ENCODE results near the gene RFTN1. TPM values are rescaled to one million over a fixed set of nuclear protein-coding genes. Genes with fewer than 3 reads are reported as not detected.

The RFTN1 gene
- total and polyA plus RNA-seq, 2 of the 8 experiments (the other 6 are each of a cell fraction or from before 2014, with no cell fraction given), result 4.6 to 6.7 TPM

- WGBS, 2 experiments (ENCODE audit: extremely low coverage in 1 of 2, insufficient coverage in 1 of 2, insufficient read length in 1 of 2, insufficient replicate concordance in 2 of 2, low coverage in 1 of 2, low lambda C conversion rate in 2 of 2, missing lambda C conversion rate in 1 of 2), result 83% methylated on average over 2 of the region's 2 CpGs; no CpG with 5 or more reads in 1 of the 2 experiments
- no peak overlapping the region for H2BK5ac ChIP-seq (ENCODE audit: low read depth, low read length)
- no peak overlapping the region for H3K4ac ChIP-seq (replicated peaks; ENCODE audit: insufficient read length, low read depth, low read length)
- no peaks in the 10 kb centered on the region for H3K79me1 ChIP-seq (ENCODE audit: low read depth, low read length)
- ChIA-PET CTCF (ENCODE audit: partially characterized antibody) (interaction anchor here (1.2 to 2.2 kb wide), 3 partner anchors 69 to 94 kb away, joined by 3 to 5 read pairs (median 3); no protein-coding TSS in a partner anchor), POLR2A (ENCODE audit: partially characterized antibody) (no interaction called here)
- no peak overlapping the region for H4K5ac ChIP-seq (ENCODE audit: insufficient read length, low read depth, low read length)
- H3K9me3 ChIP-seq (ENCODE audit: insufficient read depth in 2 of 2, low read depth in 1 of 2, low read length in 1 of 2), result no peaks in the 10 kb centered on the region
- H2BK120ac ChIP-seq (replicated peaks; ENCODE audit: low read depth, low read length), result no peak overlapping the region
- no peak overlapping the region for H3K14ac ChIP-seq (ENCODE audit: insufficient read length)
- H3K36me3 ChIP-seq (ENCODE audit: control insufficient read depth in 2 of 4, insufficient read depth in 4 of 4, low read length in 3 of 4), result no peaks in the 10 kb centered on the region
- FAIRE-seq (no peak), DNase-seq (ENCODE audit: low read depth in 1 of 2, low spot score in 2 of 2) (no peak)
- no peaks in the 10 kb centered on the region for H3K23me2 ChIP-seq (ENCODE audit: low read depth, low read length)
- H4K20me1 ChIP-seq (replicated peaks in 1 of 2; ENCODE audit: control insufficient read depth in 1 of 2, insufficient read depth in 2 of 2, low read length in 2 of 2), result no peaks in the 10 kb centered on the region
- H2BK20ac ChIP-seq (ENCODE audit: low read length), result no peak overlapping the region
- H2AK5ac ChIP-seq (ENCODE audit: low read depth, low read length), result no peak overlapping the region
- no peak overlapping the region for H4K91ac ChIP-seq (replicated peaks; ENCODE audit: insufficient read length, low read length)
- no peak overlapping the region for H3K56ac ChIP-seq (replicated peaks; ENCODE audit: insufficient read length, low read depth, low read length)
- no peak overlapping the region for H3K27ac ChIP-seq (ENCODE audit: low read depth, low read length)
- H2BK12ac ChIP-seq (ENCODE audit: low read depth, low read length), result no peak overlapping the region
- H3K27me3 ChIP-seq (replicated peaks in 1 of 4; ENCODE audit: control insufficient read depth in 3 of 4, extremely low read depth in 1 of 4, insufficient read depth in 3 of 4, low read length in 3 of 4), result no peaks in the 10 kb centered on the region
- H3K4me1 ChIP-seq (replicated peaks in 1 of 4; ENCODE audit: control insufficient read depth in 3 of 4, insufficient read depth in 4 of 4, low read length in 3 of 4), result peaks cover 0 to 6% (median 1%) of the 10 kb centered on the region in 4 experiments; a peak in 2 of 7 replicates
- H3K79me2 ChIP-seq (ENCODE audit: control insufficient read depth in 1 of 2, insufficient read depth in 2 of 2, low read length in 2 of 2), result no peaks in the 10 kb centered on the region
- no peak overlapping the region for H3K23ac ChIP-seq (ENCODE audit: insufficient read length)
- no peak overlapping the region for H3K4me3 ChIP-seq (ENCODE audit: extremely low read depth in 1 of 4, insufficient read depth in 2 of 4, low read depth in 3 of 4, low read length in 4 of 4)
- H4K8ac ChIP-seq (ENCODE audit: extremely low read depth, insufficient read depth, low read length), result no peak overlapping the region
- no peak overlapping the region for H2BK15ac ChIP-seq (ENCODE audit: low read length)
- H3K18ac ChIP-seq (ENCODE audit: extremely low read depth, low read length), result no peak overlapping the region
- H3K9ac ChIP-seq (replicated peaks in 1 of 4; ENCODE audit: extremely low read depth in 1 of 4, low read depth in 3 of 4, low read length in 3 of 4), result no peak overlapping the region
- no peak overlapping the region for H2AFZ ChIP-seq (ENCODE audit: low read length)
- H3K4me2 ChIP-seq (ENCODE audit: insufficient read depth in 1 of 2, low read depth in 2 of 2, low read length in 2 of 2), result no peak overlapping the region
- TF ChIP-seq SUZ12 (IDR thresholded peaks at IDR 0.05; ENCODE audit: low read length) (no peak), TEAD4 (IDR thresholded peaks at IDR 0.05; ENCODE audit: low read depth, low read length) (no peak), HDAC6 (IDR thresholded peaks at IDR 0.05; ENCODE audit: low read depth, low read length) (no peak), EGR1 (IDR thresholded peaks at IDR 0.05; ENCODE audit: borderline replicate concordance, low read depth, low read length) (no peak)
These were observed 90.2 kb downstream of the RFTN1 start for GRCh38 chr3:16423298-16423697.

Data from H1 (cell line).